Fibroblast of the conjunctiva (primary cell): ENCODE measurements around the gene SAMM50.

Experiments used
- DNase-seq: peaks from one replicate; pipeline ENCODE4 v3.0.0-alpha.2; 2010; ENCODE audit warnings: low read depth

The SAMM50 gene

GRCh38 chr22:43945632-43946383 is 9.4 kb upstream of the SAMM50 start:
- peak; percentile 38 for DNase-seq

- no peak for DNase-seq
Observed at GRCh38 chr22:43946384-43946667, 8.9 kb upstream of the SAMM50 start.

GRCh38 chr22:43948836-43949406 is 6.3 kb upstream of the SAMM50 start:
- DNase-seq = no peak

- no peak for DNase-seq
Observed at GRCh38 chr22:43951391-43951790, 3.9 kb upstream of the SAMM50 start.

DNA sequence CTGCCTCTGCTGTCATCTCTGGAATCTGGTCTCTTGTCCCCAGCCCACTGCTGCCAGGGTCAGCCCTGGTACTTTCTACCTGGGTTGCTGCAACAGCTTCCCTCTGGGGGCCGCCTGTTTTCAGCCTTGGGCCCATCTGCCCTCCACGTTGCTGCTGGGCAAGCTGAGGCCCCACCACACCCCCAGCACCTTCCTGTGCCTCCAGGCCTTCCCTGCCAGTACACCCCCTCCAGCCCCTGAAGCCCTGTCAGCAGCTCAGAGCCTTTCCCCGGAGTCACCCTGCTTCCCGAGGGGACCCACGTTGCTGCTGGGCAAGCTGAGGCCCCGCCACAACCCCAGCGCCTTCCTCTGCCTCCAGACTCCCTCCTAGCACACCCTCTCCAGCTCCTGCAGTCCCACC is 3.3 kb upstream of the SAMM50 start:
- no peak for DNase-seq

DNA sequence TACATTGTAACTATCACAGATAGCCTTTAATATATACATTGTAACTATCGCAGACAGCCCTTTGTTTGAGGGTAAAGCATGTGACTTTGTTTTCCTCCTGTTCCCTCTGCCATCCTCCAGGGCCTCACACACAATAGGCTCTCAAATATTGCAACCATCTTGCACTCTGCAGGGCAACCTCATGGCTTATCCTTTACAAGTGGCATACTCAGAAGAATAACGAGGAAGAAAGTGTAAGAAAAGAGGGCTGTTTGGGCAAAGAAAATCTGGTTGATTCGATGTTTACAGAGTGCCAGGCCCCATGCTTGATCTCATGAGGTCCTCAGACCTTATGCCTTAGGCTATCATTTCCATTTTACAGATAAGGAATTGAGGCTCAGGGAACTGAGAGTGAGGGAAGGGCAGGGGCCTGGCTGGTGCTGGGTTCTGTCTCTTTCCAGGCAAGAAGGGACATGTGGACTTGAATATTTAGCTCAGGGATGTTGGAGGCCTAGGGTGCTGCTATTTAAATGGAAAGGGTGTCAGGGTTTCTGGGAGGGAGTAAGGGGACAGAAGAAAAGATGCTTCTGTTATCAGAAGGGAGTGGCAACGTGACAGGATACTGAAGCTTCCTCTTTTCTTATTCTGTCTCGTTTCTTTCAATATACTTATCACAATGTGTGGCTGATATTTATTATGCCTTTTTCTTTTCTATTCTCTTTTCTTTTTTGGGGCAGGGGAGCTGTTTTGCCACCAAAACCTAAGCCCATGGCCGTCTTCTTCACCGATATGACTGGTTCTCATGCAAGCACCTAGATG is 1.1 kb upstream of the SAMM50 start:
- DNase-seq = no peak

DNA sequence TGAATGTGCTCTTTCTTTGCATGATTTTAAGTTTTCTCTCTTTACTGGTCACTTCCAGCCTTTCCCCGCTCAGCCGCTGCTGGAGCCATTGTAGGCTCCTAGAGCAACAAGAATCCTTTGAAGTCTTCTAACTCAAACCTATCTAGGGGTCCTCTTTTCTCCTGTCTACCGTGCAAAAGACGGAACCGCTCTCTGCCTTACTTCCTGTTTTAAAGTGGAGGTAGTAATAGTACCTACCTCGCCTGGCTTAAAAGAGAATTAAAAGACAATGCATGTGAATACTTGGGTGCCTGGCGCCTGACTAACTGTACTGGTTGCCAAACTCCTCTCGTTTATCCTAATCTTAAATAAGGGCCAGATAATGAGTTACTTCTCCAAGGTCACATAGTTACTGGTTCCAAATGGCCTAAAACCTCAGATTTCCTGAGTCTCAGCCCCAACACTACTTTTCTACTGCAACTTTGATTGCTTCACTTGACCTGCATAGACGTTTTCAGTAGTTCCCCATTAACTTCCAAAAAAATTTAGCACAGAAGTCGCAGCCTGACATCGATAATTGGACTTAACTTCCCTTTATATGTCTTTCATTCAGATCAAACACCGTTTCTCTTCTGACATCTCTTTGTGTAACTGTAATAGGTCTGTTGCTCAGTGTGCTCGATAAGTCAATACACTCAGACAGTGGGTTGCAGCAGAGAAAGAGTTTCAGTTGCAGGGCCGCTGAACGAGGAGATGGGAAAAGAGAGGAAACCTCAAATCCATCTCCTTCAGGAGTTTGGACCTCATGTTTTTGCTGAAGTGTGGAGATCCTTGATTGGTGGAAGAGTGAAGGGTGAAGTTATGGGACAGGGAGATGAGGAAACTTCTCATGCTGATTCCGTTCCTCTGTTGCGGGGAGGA is 891 bp downstream of the SAMM50 start:
- no peak for DNase-seq

GRCh38 chr22:43956805-43957463 is 1.7 kb downstream of the SAMM50 start:
- no peak for DNase-seq

- DNase-seq = no peak
Observed at GRCh38 chr22:43957871-43958270, 2.6 kb downstream of the SAMM50 start.

GRCh38 chr22:43964314-43964857 is 9.1 kb downstream of the SAMM50 start:
- no peak for DNase-seq

DNA sequence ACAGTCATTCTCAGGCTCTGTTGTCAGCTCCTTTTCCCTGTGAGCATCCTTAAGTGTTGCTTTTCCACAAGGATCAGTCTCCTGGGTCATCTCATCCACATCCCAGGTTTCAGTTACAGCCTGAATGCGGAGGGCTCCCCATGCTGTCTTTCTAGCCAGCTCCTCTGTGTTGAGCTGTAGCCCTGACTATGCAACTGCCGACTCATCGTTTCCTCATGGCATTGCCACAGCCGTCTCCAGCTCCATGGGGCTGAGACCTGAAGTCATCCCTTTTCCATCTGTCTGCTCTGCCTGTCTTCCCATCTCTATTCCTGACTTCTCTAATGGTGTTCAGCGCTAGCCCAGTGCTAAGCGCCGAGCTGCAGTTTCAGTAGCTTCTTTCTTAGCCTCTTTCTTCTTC is 11.8 kb downstream of the SAMM50 start:
- DNase-seq = no peak

DNA sequence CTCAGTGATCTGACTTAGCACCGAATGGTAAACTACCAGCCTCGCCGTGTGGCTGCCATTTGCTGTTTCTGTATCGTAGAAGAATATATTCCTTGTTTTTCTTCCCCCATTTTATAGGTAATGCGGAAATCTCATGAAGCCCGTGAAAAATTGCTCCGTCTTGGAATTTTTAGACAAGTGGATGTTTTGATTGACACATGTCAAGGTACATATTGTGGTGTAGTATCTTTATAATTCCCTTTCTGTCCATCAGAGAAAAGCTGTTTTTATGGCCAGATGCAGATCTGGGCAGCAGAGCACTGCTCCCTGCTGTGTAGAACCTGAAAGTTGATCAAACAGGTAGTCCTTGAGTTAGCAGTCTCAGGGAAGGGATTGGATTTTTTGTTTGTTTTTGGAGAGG is 13.4 kb downstream of the SAMM50 start:
- no peak for DNase-seq

DNA sequence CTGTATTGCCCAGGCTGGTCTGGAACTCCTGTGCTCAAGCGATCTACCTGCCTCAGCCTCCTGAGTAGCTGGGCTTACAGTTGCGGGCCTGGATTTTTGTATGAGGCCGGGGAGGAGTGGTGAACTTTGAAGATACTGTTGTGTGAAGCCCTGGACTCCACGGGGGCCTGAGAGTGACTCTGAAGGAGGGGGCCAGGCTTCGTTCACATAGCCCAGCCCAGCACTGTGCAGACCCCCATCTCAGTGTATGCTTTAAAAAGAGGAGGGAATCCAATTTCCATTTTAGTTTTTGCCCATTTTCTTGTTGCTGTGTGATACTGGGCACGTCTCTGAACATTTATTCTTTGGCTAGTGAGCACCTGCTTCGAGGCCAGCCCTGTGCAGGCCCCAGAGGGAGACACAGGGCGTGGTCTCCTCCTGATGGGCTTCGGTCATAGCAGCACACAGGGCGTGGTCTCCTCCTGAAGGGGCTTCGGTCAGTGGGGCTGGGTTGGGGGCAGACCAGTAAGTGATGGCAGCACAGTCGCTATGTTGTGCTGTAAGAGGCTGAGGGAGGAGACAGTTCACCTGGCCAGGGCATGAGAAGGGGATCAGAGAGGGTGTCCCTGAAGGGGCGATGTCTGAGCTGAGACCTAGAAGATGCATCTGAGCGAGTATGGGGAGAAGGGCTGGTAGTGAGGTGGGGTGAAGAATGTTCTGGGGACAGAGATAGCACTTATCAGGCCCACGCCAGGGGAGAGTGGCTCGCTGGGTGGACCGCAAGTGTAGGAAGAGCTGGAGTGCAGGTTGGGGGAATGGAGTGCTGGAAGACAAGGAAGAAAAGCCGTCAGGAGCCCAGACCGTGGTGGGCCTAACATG is 14.0 kb downstream of the SAMM50 start:
- no peak for DNase-seq

GRCh38 chr22:43969989-43970755 is 14.9 kb downstream of the SAMM50 start:
- DNase-seq = no peak

DNA sequence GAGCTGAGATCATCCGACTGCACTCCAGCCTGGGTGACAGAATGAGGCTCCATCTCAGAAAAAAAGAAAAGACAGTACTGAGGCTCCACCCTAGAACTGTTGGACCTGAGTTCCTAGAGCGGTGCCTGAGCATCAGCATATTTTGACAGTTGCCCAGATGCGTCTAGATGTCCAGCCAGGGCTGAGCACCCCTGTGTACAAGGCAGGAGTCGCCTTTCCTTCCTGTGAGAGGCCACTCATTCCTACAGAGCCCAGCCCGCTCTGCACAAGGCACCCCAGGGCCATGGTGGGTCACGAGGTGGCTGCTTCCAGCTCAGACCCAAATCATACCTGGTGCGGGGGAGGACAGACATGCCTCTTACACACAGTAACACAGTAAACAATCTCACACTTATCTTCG is 15.9 kb downstream of the SAMM50 start:
- DNase-seq = no peak

DNA sequence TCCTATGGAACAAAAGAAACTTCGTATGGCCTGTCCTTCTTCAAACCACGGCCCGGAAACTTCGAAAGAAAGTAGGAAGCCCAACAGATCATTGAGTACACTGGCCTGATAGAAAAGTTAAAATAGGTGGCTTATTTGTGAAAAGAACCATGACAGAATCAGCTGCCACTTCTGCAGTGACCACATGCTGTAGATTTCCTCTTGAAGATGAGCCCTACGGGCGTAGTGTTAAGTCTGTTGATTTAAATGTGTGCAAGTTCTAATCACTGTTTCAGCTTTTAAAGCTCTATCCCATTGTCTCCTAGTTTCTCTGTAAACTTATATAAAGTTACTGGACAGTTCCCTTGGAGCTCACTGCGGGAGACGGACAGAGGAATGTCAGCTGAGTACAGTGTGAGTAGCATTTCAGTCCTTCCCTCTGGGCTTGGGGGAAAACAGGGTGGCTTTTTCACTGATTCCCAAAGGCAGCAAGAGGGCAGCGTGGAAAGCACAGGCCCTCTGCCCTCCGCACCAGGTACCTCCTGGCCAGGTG is 17.8 kb downstream of the SAMM50 start:
- DNase-seq = no peak

DNA sequence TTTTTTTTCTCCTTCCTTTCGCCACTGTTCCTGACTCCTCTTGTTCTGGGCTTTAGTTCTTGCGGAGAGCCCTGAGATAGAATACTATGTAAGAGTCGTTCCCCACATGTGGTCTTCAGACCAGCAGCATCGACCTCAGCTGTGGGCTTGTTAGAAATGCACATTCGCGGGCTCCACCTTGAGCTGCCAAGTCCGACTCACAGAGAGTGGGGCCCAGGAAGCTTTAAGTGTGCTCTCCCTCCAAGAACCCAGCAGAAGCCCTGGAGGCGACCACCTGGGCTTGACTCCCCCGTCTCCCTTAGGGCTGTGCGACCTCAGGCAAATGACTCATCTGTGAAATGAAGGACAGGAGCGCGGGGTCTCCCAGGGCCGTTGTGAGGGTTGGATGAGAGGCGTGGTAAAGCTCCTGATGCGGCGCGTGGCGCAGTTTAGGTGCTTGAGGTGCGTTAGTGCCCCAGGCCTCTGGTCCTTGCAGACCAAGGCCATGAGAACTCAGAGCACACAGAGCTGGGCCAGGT is 18.8 kb downstream of the SAMM50 start:
- no peak for DNase-seq

DNA sequence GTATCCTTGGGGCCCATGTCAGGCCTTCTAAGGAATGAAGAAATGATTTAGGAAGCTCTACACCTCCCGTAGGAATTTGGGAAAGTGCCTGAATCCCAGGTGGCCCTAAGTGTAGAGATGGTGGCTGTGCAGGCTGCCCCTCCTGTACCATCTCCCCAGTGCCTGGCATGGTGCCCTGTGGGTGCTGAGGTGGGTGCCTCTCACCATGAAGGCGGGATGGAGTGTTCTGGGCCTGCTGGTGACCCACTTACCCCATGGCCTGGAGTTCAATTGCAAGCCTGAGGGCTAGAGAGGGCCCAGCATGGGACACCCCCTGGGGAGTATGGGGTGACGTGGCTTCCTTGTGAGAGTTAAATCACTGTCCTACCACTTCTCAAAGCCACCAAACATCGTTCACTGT is 19.8 kb downstream of the SAMM50 start:
- no peak for DNase-seq
